Loucy (cell line): ENCODE measurements around the gene ZNF775.

Source experiments
- H2AFZ ChIP-seq: fragments of 200-600 bp; sonication (generic); 2 replicates; pipeline ENCODE4 v1.6.0; 2016; ENCODE audit warnings: antibody characterized with exemption, mild to moderate bottlenecking, low read length, moderate library complexity
- H3F3A ChIP-seq: fragments of 200-600 bp; 2 replicates; pipeline ENCODE4 v1.6.0; 2016; ENCODE audit warnings: antibody characterized with exemption, low read depth, mild to moderate bottlenecking
- H3K27me3 ChIP-seq: fragments of 200-600 bp; sonication (generic); 2 replicates; pipeline ENCODE4 v1.6.1; 2014; ENCODE audit warnings: low read length, mild to moderate bottlenecking; ENCODE audit not compliant: insufficient read depth, poor library complexity, severe bottlenecking
- H3K36me3 ChIP-seq: fragments of 200-600 bp; sonication (generic); 2 replicates; pipeline ENCODE4 v1.6.1; 2016; ENCODE audit warnings: low read length; ENCODE audit not compliant: insufficient read depth
- H3K4me1 ChIP-seq: fragments of 200-600 bp; sonication (generic); 2 replicates; pipeline ENCODE4 v1.5.1; 2014; ENCODE audit warnings: low read length, mild to moderate bottlenecking; ENCODE audit not compliant: insufficient read depth, poor library complexity, severe bottlenecking
- H3K4me2 ChIP-seq: fragments of 200-600 bp; sonication (generic); 2 replicates; pipeline ENCODE4 v1.6.0; 2014; ENCODE audit warnings: antibody characterized with exemption, low read length, low read depth, mild to moderate bottlenecking; ENCODE audit not compliant: poor library complexity, severe bottlenecking
- H3K4me3 ChIP-seq: fragments of 200-600 bp; sonication (generic); 2 replicates; pipeline ENCODE4 v1.5.1; 2014; ENCODE audit warnings: low read length, mild to moderate bottlenecking, mixed read lengths; ENCODE audit not compliant: poor library complexity, severe bottlenecking
- H3K79me2 ChIP-seq: fragments of 200-600 bp; sonication (generic); 2 replicates; pipeline ENCODE4 v1.6.1; 2014; ENCODE audit warnings: low read length; ENCODE audit not compliant: insufficient read depth
- H3K9ac ChIP-seq: fragments of 200-600 bp; sonication (generic); 2 replicates; pipeline ENCODE4 v1.6.0; 2014; ENCODE audit warnings: mild to moderate bottlenecking, low read depth, low read length, moderate library complexity; ENCODE audit not compliant: poor library complexity, severe bottlenecking
- H3K9me2 ChIP-seq: fragments of 200-600 bp; sonication (generic); replicated peaks from 2 replicates; pipeline ENCODE4 v1.6.1; 2016; ENCODE audit warnings: low read depth, low read length, mixed read lengths
- H3K9me3 ChIP-seq: fragments of 200-600 bp; sonication (generic); 2 replicates; pipeline ENCODE4 v1.6.1; 2014; ENCODE audit warnings: mild to moderate bottlenecking, antibody characterized with exemption, low read length, low read depth; ENCODE audit not compliant: insufficient read depth
- H4K20me1 ChIP-seq: fragments of 200-600 bp; sonication (generic); 2 replicates; pipeline ENCODE4 v1.6.0; 2014; ENCODE audit warnings: antibody characterized with exemption, low read length, mild to moderate bottlenecking; ENCODE audit not compliant: insufficient read depth, poor library complexity, severe bottlenecking
- CTCF ChIP-seq: fragments of 200-600 bp; sonication (generic); conservative IDR thresholded peaks from 2 replicates; pipeline ENCODE4 v1.5.1; 2014; ENCODE audit warnings: mild to moderate bottlenecking, antibody characterized with exemption, low read length
- EZH2phosphoT487 ChIP-seq: fragments of 200-600 bp; IDR thresholded peaks from 2 replicates; pipeline ENCODE4 v1.6.1; 2018; ENCODE audit warnings: antibody characterized with exemption, mild to moderate bottlenecking, moderate library complexity, borderline replicate concordance

The ZNF775 gene

DNA sequence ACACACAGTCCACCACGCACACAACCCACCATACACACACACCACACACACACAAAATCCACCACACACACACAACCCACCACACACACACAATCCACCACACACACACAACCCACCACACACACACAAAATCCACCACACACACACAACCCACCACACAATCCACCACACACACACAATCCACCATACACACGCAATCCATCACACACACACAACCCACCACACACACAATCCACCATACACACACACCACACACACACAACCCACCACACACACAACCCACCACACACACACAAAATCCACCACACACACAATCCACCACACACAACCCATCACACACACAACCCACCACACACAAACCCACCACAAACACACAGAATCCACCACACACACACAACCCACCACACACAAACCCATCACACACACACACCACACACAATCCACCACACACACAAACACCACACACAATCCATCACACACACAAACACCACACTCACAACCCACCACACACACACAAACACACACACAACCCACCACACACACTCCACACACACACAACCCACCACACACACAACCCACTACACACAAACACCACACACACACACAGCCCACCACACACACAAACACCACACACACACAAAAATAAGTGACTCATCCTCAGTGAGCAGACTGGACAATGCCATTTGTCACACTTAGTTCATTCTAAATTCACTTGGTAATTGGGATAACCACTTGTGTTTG, 19.3 kb upstream of the ZNF775 start:
- Histone ChIP-seq H3K4me1 (peaks cover 55% of the 10 kb centered on the region), H3K27me3 (no peaks in the 10 kb centered on the region), H4K20me1 (no peaks in the 10 kb centered on the region), H3K4me3 (no peak overlapping the region), H3K4me2 (no peak overlapping the region), H3F3A (peaks cover 2% of the 10 kb centered on the region; the same call in 1 of the 2 replicates), H2AFZ (no peak overlapping the region), H3K79me2 (no peaks in the 10 kb centered on the region), H3K36me3 (no peaks in the 10 kb centered on the region), H3K9ac (no peak overlapping the region), H3K9me3 (no peaks in the 10 kb centered on the region), H3K9me2 (no peaks in the 10 kb centered on the region)
- TF ChIP-seq CTCF: no peak
- TF ChIP-seq EZH2phosphoT487: no peak

- Histone ChIP-seq H3K4me1 (peaks cover 55% of the 10 kb centered on the region), H3K4me2 (no peak overlapping the region), H2AFZ (no peak overlapping the region), H3K9ac (no peak overlapping the region), H3K9me3 (no peaks in the 10 kb centered on the region), H3F3A (peaks cover 2% of the 10 kb centered on the region; the same call in 1 of the 2 replicates), H3K79me2 (no peaks in the 10 kb centered on the region), H3K27me3 (no peaks in the 10 kb centered on the region), H4K20me1 (no peaks in the 10 kb centered on the region), H3K9me2 (no peaks in the 10 kb centered on the region), H3K4me3 (no peak overlapping the region), H3K36me3 (no peaks in the 10 kb centered on the region)
- TF ChIP-seq EZH2phosphoT487 (no peak), CTCF (no peak)
Observed at GRCh38 chr7:150360363-150361058, 18.6 kb upstream of the ZNF775 start.

DNA sequence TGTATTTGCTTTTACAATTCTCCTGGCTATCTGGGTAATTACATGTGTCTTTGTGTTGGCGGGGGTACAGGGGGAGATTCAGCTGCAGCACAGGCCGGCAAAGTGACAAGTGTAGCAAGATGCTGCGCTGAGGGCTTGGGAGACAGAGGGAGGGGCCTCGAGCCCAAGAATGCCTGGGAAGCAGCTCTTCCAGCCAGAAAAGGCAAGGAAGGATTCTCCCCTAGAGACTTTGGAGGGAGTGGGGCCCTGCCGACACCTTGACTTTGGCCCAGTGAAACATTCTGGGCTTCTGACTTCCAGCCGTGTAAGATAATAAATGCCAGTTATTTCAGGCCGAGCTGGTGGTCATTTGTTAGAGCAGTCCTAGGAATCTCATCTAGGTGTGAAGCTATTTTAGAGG, 17.7 kb upstream of the ZNF775 start:
- Histone ChIP-seq H3K27me3 (no peaks in the 10 kb centered on the region), H3K9me2 (no peaks in the 10 kb centered on the region), H2AFZ (no peak overlapping the region), H3K4me1 (peaks cover 61% of the 10 kb centered on the region), H3K4me2 (no peak overlapping the region), H4K20me1 (no peaks in the 10 kb centered on the region), H3K36me3 (no peaks in the 10 kb centered on the region), H3F3A (peaks cover 5% of the 10 kb centered on the region; the same call in 1 of the 2 replicates), H3K9me3 (no peaks in the 10 kb centered on the region), H3K9ac (no peak overlapping the region), H3K4me3 (no peak overlapping the region), H3K79me2 (no peaks in the 10 kb centered on the region)
- TF ChIP-seq CTCF (no peak), EZH2phosphoT487 (no peak)
